GM12891 (cell line): ENCODE measurements around the gene EPAS1.

Experiments used
- PAX5 ChIP-seq: IDR thresholded peaks from 2 replicates; pipeline ENCODE4 v1.6.1; 2011; ENCODE audit warnings: low read length, moderate library complexity, mild to moderate bottlenecking; ENCODE audit not compliant: insufficient read depth, severe bottlenecking
- POLR2A ChIP-seq: IDR thresholded peaks from 2 replicates; pipeline ENCODE4 v1.6.1; 2011; ENCODE audit warnings: low read depth, low read length, control low read depth
- POLR2AphosphoS5 ChIP-seq: IDR thresholded peaks from 2 replicates; pipeline ENCODE4 v1.6.1; 2011; ENCODE audit warnings: low read depth, low read length, control low read depth
- POU2F2 ChIP-seq: IDR thresholded peaks from 2 replicates; pipeline ENCODE4 v1.6.1; 2011; ENCODE audit warnings: low read depth, mild to moderate bottlenecking, control low read depth, low read length, moderate library complexity
- SPI1 ChIP-seq: IDR thresholded peaks from 2 replicates; pipeline ENCODE4 v1.6.1; 2011; ENCODE audit warnings: low read depth, low read length, control low read depth
- TAF1 ChIP-seq: IDR thresholded peaks from 2 replicates; pipeline ENCODE4 v1.6.1; 2011; ENCODE audit warnings: low read depth, low read length, control low read depth

GRCh38 chr2:46411985-46412384 lies 114.8 kb downstream of the EPAS1 start:
- no peak for TF ChIP-seq POLR2A
- TF ChIP-seq TAF1: no peak
- TF ChIP-seq POLR2AphosphoS5: no peak
- no peak for TF ChIP-seq SPI1
- TF ChIP-seq POU2F2: no peak
- TF ChIP-seq PAX5: no peak
